DND-41 (cell line): ENCODE data around the gene UAP1L1.
"Not testable (repeated sequence)": the region's sequence is repeated elsewhere in the genome, so short reads cannot be mapped to it uniquely, and the experiment has no call there.

Experiments
- ATAC-seq: fragments of 200-7000 bp; cut with Tn5 transposase; 3 replicates; pipeline ENCODE4 v1.9.1; 2021; ENCODE audit warnings: low read depth; ENCODE audit not compliant: insufficient read depth
- DNase-seq: peaks from one replicate; pipeline ENCODE4 v3.0.0-alpha.2; 2020
- H2AFZ ChIP-seq: 2 replicates; pipeline ENCODE4 v1.6.0; 2012; ENCODE audit warnings: low read depth, low read length
- H3K27ac ChIP-seq: 2 replicates; pipeline ENCODE4 v1.5.1; 2012; ENCODE audit warnings: low read length, inconsistent platforms
- H3K27me3 ChIP-seq: fragments of 200-600 bp; sonication (generic); 2 replicates; pipeline ENCODE4 v1.6.0; 2012; ENCODE audit warnings: low read length, mild to moderate bottlenecking, inconsistent platforms; ENCODE audit not compliant: insufficient read depth, poor library complexity
- H3K36me3 ChIP-seq: 2 replicates; pipeline ENCODE4 v1.5.1; 2012; ENCODE audit warnings: low read length, inconsistent platforms; ENCODE audit not compliant: insufficient read depth
- H3K4me1 ChIP-seq: 2 replicates; pipeline ENCODE4 v1.5.1; 2012; ENCODE audit warnings: mild to moderate bottlenecking, low read length; ENCODE audit not compliant: insufficient read depth
- H3K4me2 ChIP-seq: 2 replicates; pipeline ENCODE4 v1.6.0; 2012; ENCODE audit warnings: mild to moderate bottlenecking, moderate library complexity, low read length, inconsistent platforms; ENCODE audit not compliant: insufficient read depth
- H3K4me3 ChIP-seq, 2 experiments: fragments of 200-600 bp in 1 of 2; shearing (Covaris generic) in 1 of 2; 2 replicates each; pipeline ENCODE4 v1.5.1; 2012 to 2016; ENCODE audit warnings: inconsistent platforms in 2 of 2, low read length in 2 of 2, mild to moderate bottlenecking in 2 of 2, low read depth in 1 of 2, moderate library complexity in 1 of 2
- H3K79me2 ChIP-seq: 2 replicates; pipeline ENCODE4 v1.6.0; 2012; ENCODE audit warnings: low read length, inconsistent platforms; ENCODE audit not compliant: insufficient read depth
- H3K9ac ChIP-seq: 2 replicates; pipeline ENCODE4 v1.6.0; 2012; ENCODE audit warnings: low read depth, mild to moderate bottlenecking, inconsistent platforms, low read length, moderate library complexity
- H3K9me3 ChIP-seq: 2 replicates; pipeline ENCODE4 v1.5.1; 2012; ENCODE audit warnings: low read length, moderate library complexity, mild to moderate bottlenecking, inconsistent platforms; ENCODE audit not compliant: insufficient read depth, severe bottlenecking
- H4K20me1 ChIP-seq: 2 replicates; pipeline ENCODE4 v1.6.0; 2012; ENCODE audit warnings: low read length; ENCODE audit not compliant: insufficient read depth
- EZH2 ChIP-seq: IDR thresholded peaks from 3 replicates; pipeline ENCODE4 v1.6.1; 2012; ENCODE audit warnings: borderline replicate concordance, low read depth, mild to moderate bottlenecking, moderate library complexity, low read length, inconsistent platforms; ENCODE audit not compliant: severe bottlenecking
- TF ChIP-seq, protein P1 (sequence below): IDR thresholded peaks from 2 replicates; pipeline ENCODE4 v1.5.1; 2012; ENCODE audit warnings: borderline replicate concordance, low read length, moderate library complexity, mild to moderate bottlenecking; ENCODE audit not compliant: poor library complexity, severe bottlenecking; ENCODE audit errors: extremely low read depth

The UAP1L1 gene

DNA sequence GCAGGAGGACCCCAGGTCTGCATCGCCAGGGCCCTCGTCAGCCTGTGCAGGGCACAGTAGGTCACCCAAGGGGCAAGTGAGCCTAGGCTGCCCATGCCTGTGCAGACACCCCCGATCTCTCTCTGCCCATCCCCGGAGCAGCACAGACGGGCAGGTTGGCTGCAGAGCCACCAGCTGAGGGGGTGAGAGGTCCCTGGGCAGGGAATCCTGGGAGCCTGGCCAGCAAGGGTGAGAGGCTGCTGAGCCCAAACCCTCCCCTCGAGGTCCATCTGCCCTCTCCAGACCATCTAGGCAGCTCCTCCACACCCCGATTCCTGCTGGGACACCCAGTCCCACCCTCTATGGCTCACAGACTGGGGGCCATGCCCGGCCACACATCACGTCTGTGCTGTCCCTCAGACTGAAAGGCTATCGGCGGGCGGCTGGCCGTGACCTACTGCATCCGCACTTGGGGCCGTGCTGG is 40.0 kb downstream of the UAP1L1 start:
- no peaks in the 10 kb centered on the region for H3K27me3 ChIP-seq
- no peaks in the 10 kb centered on the region for H3K9me3 ChIP-seq
- no peak overlapping the region for H3K9ac ChIP-seq
- H3K4me3 ChIP-seq, result no peak overlapping the region
- 0 out of 2 replicates have a peak, but pooled peaks cover 3% of the 10 kb centered on the region for H4K20me1 ChIP-seq
- H3K36me3 ChIP-seq, result peaks cover 12% of the 10 kb centered on the region
- no peak overlapping the region for H3K4me2 ChIP-seq
- no peak for DNase-seq
- TF ChIP-seq, protein P1, sequence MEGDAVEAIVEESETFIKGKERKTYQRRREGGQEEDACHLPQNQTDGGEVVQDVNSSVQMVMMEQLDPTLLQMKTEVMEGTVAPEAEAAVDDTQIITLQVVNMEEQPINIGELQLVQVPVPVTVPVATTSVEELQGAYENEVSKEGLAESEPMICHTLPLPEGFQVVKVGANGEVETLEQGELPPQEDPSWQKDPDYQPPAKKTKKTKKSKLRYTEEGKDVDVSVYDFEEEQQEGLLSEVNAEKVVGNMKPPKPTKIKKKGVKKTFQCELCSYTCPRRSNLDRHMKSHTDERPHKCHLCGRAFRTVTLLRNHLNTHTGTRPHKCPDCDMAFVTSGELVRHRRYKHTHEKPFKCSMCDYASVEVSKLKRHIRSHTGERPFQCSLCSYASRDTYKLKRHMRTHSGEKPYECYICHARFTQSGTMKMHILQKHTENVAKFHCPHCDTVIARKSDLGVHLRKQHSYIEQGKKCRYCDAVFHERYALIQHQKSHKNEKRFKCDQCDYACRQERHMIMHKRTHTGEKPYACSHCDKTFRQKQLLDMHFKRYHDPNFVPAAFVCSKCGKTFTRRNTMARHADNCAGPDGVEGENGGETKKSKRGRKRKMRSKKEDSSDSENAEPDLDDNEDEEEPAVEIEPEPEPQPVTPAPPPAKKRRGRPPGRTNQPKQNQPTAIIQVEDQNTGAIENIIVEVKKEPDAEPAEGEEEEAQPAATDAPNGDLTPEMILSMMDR, result no peak
- TF ChIP-seq EZH2, result no peak
- ATAC-seq, result no peak
- peaks cover 17% of the 10 kb centered on the region for H3K79me2 ChIP-seq
- peaks cover 32% of the 10 kb centered on the region for H3K4me1 ChIP-seq
- H2AFZ ChIP-seq, result no peak overlapping the region
- H3K27ac ChIP-seq, result no peak overlapping the region

DNA sequence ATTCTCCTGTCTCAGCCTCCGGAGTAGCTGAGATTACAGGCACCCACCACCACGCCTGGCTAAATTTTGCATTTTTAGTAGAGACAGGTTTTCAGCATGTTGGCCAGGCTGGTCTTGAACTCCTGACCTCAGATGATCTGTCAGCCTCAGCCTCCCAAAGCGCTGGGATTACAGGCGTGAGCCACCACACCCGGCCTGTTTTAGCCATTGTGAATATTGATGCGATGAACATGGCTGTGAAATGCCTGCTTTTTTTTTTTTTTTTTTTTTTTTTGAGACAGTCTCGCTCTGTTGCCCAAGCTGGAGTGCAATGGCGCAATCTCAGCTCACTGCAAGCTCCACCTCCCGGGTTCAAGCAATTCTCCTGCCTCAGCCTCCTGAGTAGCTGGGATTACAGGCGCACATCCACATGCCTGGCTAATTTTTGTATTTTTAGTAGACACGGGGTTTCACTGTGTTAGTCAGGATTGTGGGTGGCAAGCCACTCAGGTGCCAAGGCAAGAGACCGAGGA is 40.8 kb downstream of the UAP1L1 start:
- Histone ChIP-seq H3K79me2 (peaks cover 12% of the 10 kb centered on the region), H3K4me1 (peaks cover 30% of the 10 kb centered on the region)
- H2AFZ ChIP-seq, H3K27ac ChIP-seq, H3K9ac ChIP-seq, H4K20me1 ChIP-seq, H3K9me3 ChIP-seq, H3K4me3 ChIP-seq, DNase-seq, H3K36me3 ChIP-seq, ATAC-seq, H3K4me2 ChIP-seq, H3K27me3 ChIP-seq: not testable (repeated sequence)

DNA sequence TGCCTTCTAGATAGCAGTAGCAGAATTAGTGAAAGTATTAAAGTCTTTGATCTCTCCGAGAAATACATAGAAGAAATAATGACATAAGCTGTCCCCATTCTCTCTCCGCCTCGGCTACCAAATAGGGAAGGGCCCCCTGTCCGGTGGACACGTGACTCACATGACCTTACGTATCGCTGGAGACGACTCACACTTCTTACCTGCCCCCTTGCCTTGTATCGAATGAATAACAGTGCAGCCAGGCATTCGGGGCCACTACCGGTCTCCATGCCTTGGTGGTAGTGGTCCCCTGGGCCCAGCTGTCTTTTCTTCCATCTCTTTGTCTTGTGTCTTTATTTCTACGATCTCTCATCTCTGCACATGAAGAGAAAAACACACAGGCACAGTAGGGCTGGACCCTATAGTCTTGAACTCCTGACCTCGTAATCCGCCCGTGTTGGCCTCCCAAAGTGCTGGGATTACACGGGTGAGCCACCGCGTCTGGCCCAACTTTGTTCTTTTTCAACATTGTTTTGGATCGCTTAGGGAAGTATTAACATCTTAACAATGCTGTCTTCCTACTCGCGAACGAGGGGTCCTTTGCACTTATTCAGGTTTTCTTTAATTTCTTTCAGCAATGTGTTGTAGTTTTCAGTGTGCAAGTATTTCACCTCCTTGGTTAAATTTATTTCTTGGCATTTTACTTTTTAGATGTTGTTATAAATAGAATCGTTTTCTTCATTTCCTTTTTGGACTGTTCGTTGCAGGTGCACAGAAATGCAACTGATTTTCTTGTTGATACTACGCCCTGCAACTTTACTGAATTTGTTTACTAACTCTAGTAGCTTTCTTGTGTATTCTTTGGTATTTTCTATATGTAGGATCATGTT is 44.8 kb downstream of the UAP1L1 start:
- H3K27me3 ChIP-seq, H3K4me2 ChIP-seq, H2AFZ ChIP-seq: not testable (repeated sequence)

DNA sequence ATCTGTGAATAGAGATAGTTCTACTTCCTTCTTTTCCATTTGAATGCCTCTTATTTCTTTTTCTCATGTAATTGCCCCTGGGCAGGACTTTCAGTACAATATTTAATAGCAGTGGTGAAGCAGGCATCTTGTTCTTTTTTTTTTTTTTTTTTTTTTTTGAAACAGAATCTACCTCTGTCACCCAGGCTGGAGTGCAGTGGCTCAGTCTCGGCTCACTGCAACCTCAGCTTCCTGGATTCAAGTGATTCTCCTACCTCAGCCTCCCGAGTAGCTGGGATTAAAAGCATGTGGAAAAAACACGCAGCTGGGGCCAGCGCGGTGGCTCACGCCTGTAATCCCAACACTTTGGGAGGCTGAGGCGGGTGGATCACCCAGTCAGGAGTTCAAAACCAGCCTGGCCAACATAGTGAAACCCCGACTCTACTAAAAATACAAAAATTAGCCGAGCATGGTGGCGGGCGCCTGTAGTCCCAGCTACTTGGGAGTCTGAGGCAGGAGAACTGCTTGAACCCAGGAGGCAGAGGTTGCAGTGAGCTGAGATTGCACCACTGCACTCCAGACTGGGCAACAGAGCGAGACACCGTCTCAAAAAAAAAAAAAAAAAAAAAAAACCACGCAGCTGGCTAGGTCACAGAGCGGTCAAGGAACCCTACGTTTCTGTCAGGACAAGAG is 45.6 kb downstream of the UAP1L1 start:
- H3K4me1 ChIP-seq, result peaks cover 30% of the 10 kb centered on the region
- H3K79me2 ChIP-seq, result peaks cover 15% of the 10 kb centered on the region
- not testable (repeated sequence) for H4K20me1 ChIP-seq, H3K9ac ChIP-seq, H2AFZ ChIP-seq, H3K4me2 ChIP-seq, H3K9me3 ChIP-seq, ATAC-seq, H3K27me3 ChIP-seq, H3K4me3 ChIP-seq, H3K27ac ChIP-seq, DNase-seq, H3K36me3 ChIP-seq

More for the DNA sequence above, 44.8 kb downstream of the UAP1L1 start:
- H3K9me3 ChIP-seq, DNase-seq, H4K20me1 ChIP-seq, H3K27ac ChIP-seq, H3K36me3 ChIP-seq, ATAC-seq, H3K4me3 ChIP-seq, H3K9ac ChIP-seq, H3K79me2 ChIP-seq: not testable (repeated sequence)
- H3K4me1 ChIP-seq, result peaks cover 23% of the 10 kb centered on the region
